SH-SY5Y (cell line): Measurements from ENCODE around the gene LGI2.

Source experiments
- GATA2 ChIP-seq: IDR thresholded peaks from 2 replicates; pipeline ENCODE4 v1.6.1; 2011; ENCODE audit warnings: mild to moderate bottlenecking, low read depth, low read length
- GATA3 ChIP-seq: IDR thresholded peaks from 2 replicates; pipeline ENCODE4 v1.6.1; 2011; ENCODE audit warnings: low read depth, mild to moderate bottlenecking, low read length, moderate library complexity

GRCh38 chr4:25028851-25029250 lies 1.9 kb downstream of the LGI2 start:
- TF ChIP-seq GATA2 (no peak), GATA3 (no peak)
